Measurements from ENCODE around the gene C19orf25.
A peak's percentile ranks its signal among the peaks of the same experiment; 100 is the strongest.
"Not testable (repeated sequence)": the region's sequence is repeated elsewhere in the genome, so short reads cannot be mapped to it uniquely, and the experiment has no call there.

Gene C19orf25

GRCh38 chr19:1445932-1446712 is 32.9 kb downstream of the C19orf25 start:
- no peak for DNase-seq

GRCh38 chr19:1445185-1445931 is 33.7 kb downstream of the C19orf25 start:
- DNase-seq: peak; percentile 26

- DNase-seq: no peak
These were observed 37.2 kb downstream of the C19orf25 start for GRCh38 chr19:1441677-1442438.

- no peak for DNase-seq
These were observed 38.0 kb downstream of the C19orf25 start for GRCh38 chr19:1441022-1441426.

- no peak for DNase-seq
These were observed 38.6 kb downstream of the C19orf25 start for GRCh38 chr19:1440418-1440801.

GRCh38 chr19:1439525-1440417 is 39.2 kb downstream of the C19orf25 start:
- not testable (repeated sequence) for DNase-seq

GRCh38 chr19:1438933-1439354 is 40.1 kb downstream of the C19orf25 start:
- DNase-seq: no peak

GRCh38 chr19:1438035-1438932 is 40.7 kb downstream of the C19orf25 start, which contains the start of gene RPS15:
RPS15 (plus strand) TSS chr19:1438396; CDS start chr19:1438426, 30 bp downstream.
- DNase-seq: peak; percentile 83

- DNase-seq: no peak
These were observed 41.4 kb downstream of the C19orf25 start for GRCh38 chr19:1437609-1438008.

GRCh38 chr19:1435378-1435989 is 43.5 kb downstream of the C19orf25 start:
- DNase-seq: no peak

- DNase-seq: no peak
These were observed 44.4 kb downstream of the C19orf25 start for GRCh38 chr19:1434577-1435060.

- no peak for DNase-seq
These were observed 45.0 kb downstream of the C19orf25 start for GRCh38 chr19:1434040-1434366.

GRCh38 chr19:1433119-1434039 is 45.6 kb downstream of the C19orf25 start:
- no peak for DNase-seq

- no peak for DNase-seq
These were observed 46.5 kb downstream of the C19orf25 start for GRCh38 chr19:1432507-1432887.

GRCh38 chr19:1431759-1432506 is 47.1 kb downstream of the C19orf25 start:
- no peak for DNase-seq

- DNase-seq: no peak
These were observed 48.8 kb downstream of the C19orf25 start for GRCh38 chr19:1430246-1430645.

- DNase-seq: no peak
These were observed 49.3 kb downstream of the C19orf25 start for GRCh38 chr19:1429750-1430149.

GRCh38 chr19:1428738-1429391 is 50.1 kb downstream of the C19orf25 start:
- DNase-seq: no peak

All from GOT3 (cell line).